HepG2 (cell line): ENCODE results near the gene SEPTIN10. TPM values are rescaled to one million over a fixed set of nuclear protein-coding genes. Genes with fewer than 3 reads are reported as not detected.

Experiments used
- CCDC6 ChIP-seq: sonication (generic); formaldehyde crosslinking; IDR thresholded peaks from 2 replicates; pipeline ENCODE4 v1.8.1; 2022; ENCODE audit warnings: mild to moderate bottlenecking, missing genetic modification reagents, moderate library complexity
- GATAD1 ChIP-seq: IDR thresholded peaks from 2 replicates; pipeline ENCODE4 v1.6.1; 2016; ENCODE audit warnings: missing genetic modification reagents, missing compliant biosample characterization
- JUNB ChIP-seq: sonication (generic); formaldehyde crosslinking; IDR thresholded peaks from 2 replicates; pipeline ENCODE4 v1.8.0; 2022; ENCODE audit warnings: missing genetic modification reagents, mild to moderate bottlenecking, borderline replicate concordance
- MXI1 ChIP-seq: IDR thresholded peaks from 3 replicates; pipeline ENCODE4 v1.6.1; 2012; ENCODE audit warnings: low read depth, low read length, inconsistent platforms, borderline replicate concordance
- NFKB2 ChIP-seq: sonication (generic); formaldehyde crosslinking; IDR thresholded peaks from 2 replicates; pipeline ENCODE4 v1.4.0; 2020; ENCODE audit warnings: missing genetic modification reagents, borderline replicate concordance
- POLR2A ChIP-seq, 2 experiments: IDR thresholded peaks; 2 replicates each; pipeline ENCODE4 v1.6.1; 2011; ENCODE audit warnings: low read depth in 2 of 2, low read length in 2 of 2, mild to moderate bottlenecking in 1 of 2, moderate library complexity in 1 of 2; ENCODE audit not compliant: insufficient read depth in 1 of 2
- POLR2AphosphoS5 ChIP-seq: IDR thresholded peaks from 2 replicates; pipeline ENCODE4 v1.6.1; 2012; ENCODE audit warnings: low read depth, low read length
- REXO4 ChIP-seq: sonication (generic); formaldehyde crosslinking; IDR thresholded peaks from 2 replicates; pipeline ENCODE4 v1.8.0; 2022; ENCODE audit warnings: missing genetic modification reagents, mild to moderate bottlenecking, borderline replicate concordance
- ZNF432 ChIP-seq: sonication (generic); formaldehyde crosslinking; IDR thresholded peaks from 2 replicates; pipeline ENCODE4 v1.5.0; 2020; ENCODE audit warnings: missing genetic modification reagents, mild to moderate bottlenecking, borderline replicate concordance
- ZNF747 ChIP-seq: sonication (generic); formaldehyde crosslinking; IDR thresholded peaks from 2 replicates; pipeline ENCODE4 v1.8.1; 2023; ENCODE audit warnings: missing genetic modification reagents, mild to moderate bottlenecking, borderline replicate concordance
- polyA plus RNA-seq, 8 experiments: library from polyadenylated mRNA; depleted of rRNA in 3 of 8; stranded (reverse) in 7 of 8; unstranded in 1 of 8; fragments of >200 nt; fragmentation: Illumina TruSeq in 4 of 8; extraction: Trizol in 4 of 8; gene quantifications; 2 replicates each; pipeline versions ENCODE4 v1.2.1 to v1.2.3, GENCODE V29; 2011 to 2016; ENCODE audit warnings: low read depth in 4 of 8, missing spikeins in 1 of 8, mixed read lengths in 1 of 8; ENCODE audit not compliant: insufficient read depth in 1 of 8
- total RNA-seq, 5 experiments: library from RNA; depleted of rRNA; stranded (reverse); fragments of >200 nt; fragmentation: Illumina TruSeq; extraction: Trizol; gene quantifications; 2 replicates each; pipeline ENCODE4 v1.2.3, GENCODE V29; 2016; ENCODE audit warnings: low read depth in 1 of 5
- TF ChIP-seq, protein P1 (sequence below): sonication (generic); formaldehyde crosslinking; IDR thresholded peaks from 2 replicates; pipeline ENCODE4 v1.4.0; 2020; ENCODE audit warnings: mild to moderate bottlenecking, missing genetic modification reagents
- TF ChIP-seq, protein P2 (sequence below): sonication (generic); formaldehyde crosslinking; IDR thresholded peaks from 2 replicates; pipeline ENCODE4 v1.8.0; 2022; ENCODE audit warnings: missing genetic modification reagents, mild to moderate bottlenecking, borderline replicate concordance
- TF ChIP-seq, protein P3 (sequence below): sonication (generic); formaldehyde crosslinking; IDR thresholded peaks from 2 replicates; pipeline ENCODE4 v1.8.0; 2022; ENCODE audit warnings: mild to moderate bottlenecking, missing genetic modification reagents; ENCODE audit not compliant: insufficient replicate concordance

SEPTIN10 gene
- total and polyA plus RNA-seq, 2 of the 13 experiments (the other 11 are each of a cell fraction or from before 2014, with no cell fraction given) = 45.8 to 67.5 TPM

DNA sequence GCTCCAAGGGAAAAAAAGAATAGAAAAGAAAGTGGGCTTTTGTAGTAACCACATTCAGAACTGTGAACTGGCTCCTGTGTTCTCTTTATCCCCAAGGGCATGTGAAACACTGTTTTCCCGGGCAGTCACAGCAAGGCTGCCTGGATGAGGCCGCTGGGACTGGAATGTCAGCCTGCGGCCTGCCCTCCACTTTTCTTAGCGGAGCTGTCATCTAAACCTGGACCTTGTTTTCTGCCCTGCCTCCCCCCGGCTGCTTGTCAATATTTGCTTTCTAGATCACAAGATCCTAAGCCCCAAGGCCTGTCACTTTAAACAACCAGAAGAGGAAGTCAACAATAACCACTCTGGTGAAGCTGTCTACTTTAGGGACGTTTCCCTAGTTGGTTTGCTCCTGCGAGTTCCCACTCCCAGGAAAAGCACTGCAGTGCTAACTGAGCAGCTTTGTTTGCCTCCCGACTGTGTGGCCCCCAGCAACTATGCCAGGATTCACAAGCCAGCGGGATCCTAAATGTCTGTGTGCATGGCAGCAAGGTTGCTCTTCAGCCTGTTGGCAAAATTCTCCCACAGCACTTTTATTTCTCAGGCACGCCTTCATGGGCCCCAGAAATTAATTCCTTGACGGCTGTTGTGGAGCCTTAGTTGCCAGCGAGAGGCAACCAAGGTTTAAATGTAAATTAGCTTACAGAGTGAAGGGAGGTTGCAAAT lies 31.0 kb upstream of the SEPTIN10 start (continued):
- TF ChIP-seq, protein P1, sequence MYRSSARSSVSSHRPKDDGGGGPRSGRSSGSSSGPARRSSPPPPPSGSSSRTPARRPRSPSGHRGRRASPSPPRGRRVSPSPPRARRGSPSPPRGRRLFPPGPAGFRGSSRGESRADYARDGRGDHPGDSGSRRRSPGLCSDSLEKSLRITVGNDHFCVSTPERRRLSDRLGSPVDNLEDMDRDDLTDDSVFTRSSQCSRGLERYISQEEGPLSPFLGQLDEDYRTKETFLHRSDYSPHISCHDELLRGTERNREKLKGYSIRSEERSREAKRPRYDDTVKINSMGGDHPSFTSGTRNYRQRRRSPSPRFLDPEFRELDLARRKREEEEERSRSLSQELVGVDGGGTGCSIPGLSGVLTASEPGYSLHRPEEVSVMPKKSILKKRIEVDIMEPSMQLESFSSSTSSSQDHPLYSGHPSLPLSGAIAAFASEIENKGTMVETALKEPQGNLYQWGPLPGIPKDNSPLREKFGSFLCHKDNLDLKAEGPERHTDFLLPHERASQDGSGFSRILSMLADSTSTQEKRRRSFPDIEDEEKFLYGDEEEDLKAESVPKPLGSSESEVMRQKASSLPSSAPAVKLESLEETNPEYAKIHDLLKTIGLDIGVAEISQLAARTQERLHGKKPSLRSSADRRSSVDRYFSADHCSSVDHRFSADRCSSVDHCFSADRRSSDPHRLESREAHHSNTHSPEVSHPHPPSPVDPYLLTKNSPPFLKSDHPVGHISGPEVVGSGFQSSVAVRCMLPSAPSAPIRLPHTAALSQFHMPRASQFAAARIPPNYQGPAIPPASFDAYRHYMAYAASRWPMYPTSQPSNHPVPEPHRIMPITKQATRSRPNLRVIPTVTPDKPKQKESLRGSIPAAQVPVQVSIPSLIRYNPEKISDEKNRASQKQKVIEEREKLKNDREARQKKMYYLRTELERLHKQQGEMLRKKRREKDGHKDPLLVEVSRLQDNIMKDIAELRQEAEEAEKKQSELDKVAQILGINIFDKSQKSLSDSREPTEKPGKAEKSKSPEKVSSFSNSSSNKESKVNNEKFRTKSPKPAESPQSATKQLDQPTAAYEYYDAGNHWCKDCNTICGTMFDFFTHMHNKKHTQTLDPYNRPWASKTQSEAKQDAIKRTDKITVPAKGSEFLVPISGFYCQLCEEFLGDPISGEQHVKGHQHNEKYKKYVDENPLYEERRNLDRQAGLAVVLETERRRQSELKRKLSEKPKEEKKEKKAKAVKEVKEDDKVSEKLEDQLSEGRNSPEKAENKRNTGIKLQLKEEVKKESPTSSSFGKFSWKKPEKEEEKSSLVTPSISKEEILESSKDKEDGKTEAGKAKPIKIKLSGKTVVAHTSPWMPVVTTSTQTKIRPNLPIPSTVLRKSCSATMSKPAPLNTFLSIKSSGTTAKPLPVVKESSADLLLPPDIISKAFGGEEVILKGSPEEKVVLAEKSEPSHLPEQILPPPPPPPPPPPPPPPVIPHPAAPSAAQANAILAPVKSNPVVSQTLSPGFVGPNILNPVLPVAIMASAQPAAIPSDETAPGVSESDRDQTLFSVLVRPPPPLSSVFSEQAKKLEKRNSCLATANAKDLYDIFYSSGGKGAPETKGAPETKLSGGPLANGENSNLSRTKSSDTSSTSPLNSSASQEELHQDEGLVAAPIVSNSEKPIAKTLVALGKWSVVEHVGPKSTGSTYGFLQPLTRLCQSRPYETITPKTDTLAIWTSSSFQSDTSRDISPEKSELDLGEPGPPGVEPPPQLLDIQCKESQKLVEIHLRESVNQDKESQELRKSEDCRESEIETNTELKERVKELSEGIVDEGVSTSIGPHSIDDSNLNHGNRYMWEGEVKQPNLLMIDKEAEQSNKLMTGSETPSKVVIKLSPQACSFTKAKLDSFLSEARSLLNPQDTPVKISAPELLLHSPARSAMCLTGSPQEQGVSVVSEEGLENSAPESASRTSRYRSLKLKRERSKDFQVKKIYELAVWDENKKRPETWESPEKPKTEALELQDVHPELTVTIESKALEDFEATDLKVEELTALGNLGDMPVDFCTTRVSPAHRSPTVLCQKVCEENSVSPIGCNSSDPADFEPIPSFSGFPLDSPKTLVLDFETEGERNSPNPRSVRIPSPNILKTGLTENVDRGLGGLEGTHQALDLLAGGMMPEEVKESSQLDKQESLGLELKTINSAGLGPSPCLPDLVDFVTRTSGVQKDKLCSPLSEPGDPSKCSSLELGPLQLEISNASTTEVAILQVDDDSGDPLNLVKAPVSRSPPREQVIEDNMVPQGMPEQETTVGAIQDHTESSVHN (CRISPR knock-in tag) = peak; percentile 96; the same call in 1 of the 2 replicates
- TF ChIP-seq NFKB2 (CRISPR knock-in tag) = peak; percentile 74; the same call in 1 of the 2 replicates
- peak; percentile 79 to 84 for TF ChIP-seq POLR2A (IDR thresholded peaks at IDR 0.05; ENCODE audit: insufficient read depth in 1 of 2, low read depth in 2 of 2, low read length in 2 of 2)
- peak; percentile 77 for TF ChIP-seq GATAD1 (CRISPR knock-in tag)
- peak; percentile 97; the same call in 1 of the 2 replicates for TF ChIP-seq CCDC6
- TF ChIP-seq ZNF747 (CRISPR knock-in tag) = peak; percentile 95
- TF ChIP-seq ZNF432 (CRISPR knock-in tag) = no peak
- TF ChIP-seq, protein P2, sequence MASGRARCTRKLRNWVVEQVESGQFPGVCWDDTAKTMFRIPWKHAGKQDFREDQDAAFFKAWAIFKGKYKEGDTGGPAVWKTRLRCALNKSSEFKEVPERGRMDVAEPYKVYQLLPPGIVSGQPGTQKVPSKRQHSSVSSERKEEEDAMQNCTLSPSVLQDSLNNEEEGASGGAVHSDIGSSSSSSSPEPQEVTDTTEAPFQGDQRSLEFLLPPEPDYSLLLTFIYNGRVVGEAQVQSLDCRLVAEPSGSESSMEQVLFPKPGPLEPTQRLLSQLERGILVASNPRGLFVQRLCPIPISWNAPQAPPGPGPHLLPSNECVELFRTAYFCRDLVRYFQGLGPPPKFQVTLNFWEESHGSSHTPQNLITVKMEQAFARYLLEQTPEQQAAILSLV (CRISPR knock-in tag) = 0 out of 2 replicates have a peak, but pooled peaks have one; percentile 68
- no peak for TF ChIP-seq REXO4
- TF ChIP-seq, protein P3, sequence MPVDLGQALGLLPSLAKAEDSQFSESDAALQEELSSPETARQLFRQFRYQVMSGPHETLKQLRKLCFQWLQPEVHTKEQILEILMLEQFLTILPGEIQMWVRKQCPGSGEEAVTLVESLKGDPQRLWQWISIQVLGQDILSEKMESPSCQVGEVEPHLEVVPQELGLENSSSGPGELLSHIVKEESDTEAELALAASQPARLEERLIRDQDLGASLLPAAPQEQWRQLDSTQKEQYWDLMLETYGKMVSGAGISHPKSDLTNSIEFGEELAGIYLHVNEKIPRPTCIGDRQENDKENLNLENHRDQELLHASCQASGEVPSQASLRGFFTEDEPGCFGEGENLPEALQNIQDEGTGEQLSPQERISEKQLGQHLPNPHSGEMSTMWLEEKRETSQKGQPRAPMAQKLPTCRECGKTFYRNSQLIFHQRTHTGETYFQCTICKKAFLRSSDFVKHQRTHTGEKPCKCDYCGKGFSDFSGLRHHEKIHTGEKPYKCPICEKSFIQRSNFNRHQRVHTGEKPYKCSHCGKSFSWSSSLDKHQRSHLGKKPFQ (CRISPR knock-in tag) = peak; percentile 98
- TF ChIP-seq MXI1 = peak; percentile 95; the same call in 2 of the 3 replicates
- no peak; the same call in 1 of the 2 replicates for TF ChIP-seq JUNB (CRISPR knock-in tag)
- peak; percentile 92 for TF ChIP-seq POLR2AphosphoS5
